ENCODE data around the gene ATP2C1.

GRCh38 chr3:130933801-130934345, 40.0 kb downstream of the ATP2C1 start:
- TF ChIP-seq CTCF (conservative IDR thresholded peaks at IDR 0.05; ENCODE audit: low read depth, low read length) (no peak), POLR2A (IDR thresholded peaks at IDR 0.05; ENCODE audit: low read depth, low read length) (no peak), USF2 (IDR thresholded peaks at IDR 0.05; ENCODE audit: low read depth, low read length) (no peak), CEBPB (IDR thresholded peaks at IDR 0.05; ENCODE audit: low read depth, low read length) (no peak), RAD21 (IDR thresholded peaks at IDR 0.05; ENCODE audit: low read length) (no peak), RFX5 (IDR thresholded peaks at IDR 0.05; ENCODE audit: low read depth, low read length) (no peak)

Data from IMR-90 (cell line).